GM19455 (cell line): ENCODE results near the gene HMX2.

Experiments used
- ATAC-seq: cut with Tn5 transposase; IDR thresholded peaks from one replicate; pipeline ENCODE4 v1.9.1; 2021; ENCODE audit not compliant: unreplicated experiment

Gene HMX2

GRCh38 chr10:123147635-123148413, at the start of gene HMX2:
Gene HMX2, plus strand, starts transcription at chr10:123148136. Its CDS starts 243 bp downstream, at chr10:123148379.
- ATAC-seq = no peak

- no peak for ATAC-seq
Observed at GRCh38 chr10:123100030-123100762, 47.7 kb upstream of the HMX2 start.

GRCh38 chr10:123101872-123102271, 46.1 kb upstream of the HMX2 start:
- ATAC-seq = no peak

- ATAC-seq = no peak
Observed at GRCh38 chr10:123102673-123103072, 45.3 kb upstream of the HMX2 start.

GRCh38 chr10:123103944-123104343, 44.0 kb upstream of the HMX2 start:
- no peak for ATAC-seq

GRCh38 chr10:123109466-123109865, 38.5 kb upstream of the HMX2 start:
- no peak for ATAC-seq

- ATAC-seq = no peak
Observed at GRCh38 chr10:123117644-123118417, 30.1 kb upstream of the HMX2 start.

GRCh38 chr10:123119081-123119480, 28.9 kb upstream of the HMX2 start:
- no peak for ATAC-seq

- ATAC-seq = no peak
Observed at GRCh38 chr10:123126246-123126645, 21.7 kb upstream of the HMX2 start.

GRCh38 chr10:123129618-123130271, 18.2 kb upstream of the HMX2 start:
- no peak for ATAC-seq

- no peak for ATAC-seq
Observed at GRCh38 chr10:123132576-123133477, 15.1 kb upstream of the HMX2 start.

- ATAC-seq = no peak
Observed at GRCh38 chr10:123133541-123134342, 14.2 kb upstream of the HMX2 start.

- ATAC-seq = no peak
Observed at GRCh38 chr10:123134343-123134914, 13.5 kb upstream of the HMX2 start.

- no peak for ATAC-seq
Observed at GRCh38 chr10:123134915-123135414, 13.0 kb upstream of the HMX2 start.

- no peak for ATAC-seq
Observed at GRCh38 chr10:123135415-123136141, 12.4 kb upstream of the HMX2 start, which contains the start of gene HMX3. Gene HMX3, plus strand, starts transcription at chr10:123135970. Its CDS starts 81 bp downstream, at chr10:123136051.

- no peak for ATAC-seq
Observed at GRCh38 chr10:123136221-123136805, 11.6 kb upstream of the HMX2 start.

- no peak for ATAC-seq
Observed at GRCh38 chr10:123136806-123137642, 10.9 kb upstream of the HMX2 start.
